Esophagus squamous epithelium (tissue), 5 donors: ENCODE data around the gene RPS2. TPM values are rescaled to one million over a fixed set of nuclear protein-coding genes. Genes with fewer than 3 reads are reported as not detected.
A peak's percentile ranks its signal among the peaks of the same experiment; 100 is the strongest.

Experiments
- DNase-seq: peaks from one replicate; lab custom pipeline; 2025; lab: John Stamatoyannopoulos, UW
- H3K27ac ChIP-seq, 4 donors: fragments of 200-600 bp; sonication (generic); one replicate each; pipeline ENCODE4 v1.5.1; 2016 to 2019; ENCODE audit warnings: mild to moderate bottlenecking in 1 of 4
- H3K27me3 ChIP-seq, 4 donors: fragments of 200-600 bp; sonication (generic); 1 replicate in 3 of 4; 2 replicates in 1 of 4; pipeline versions ENCODE4 v1.5.1 to v1.6.0; 2017 to 2021; ENCODE audit warnings: antibody characterized with exemption in 1 of 4
- H3K36me3 ChIP-seq, 3 donors: fragments of 200-600 bp; sonication (generic); one replicate each; pipeline ENCODE4 v1.5.1; 2016 to 2019
- H3K4me1 ChIP-seq, 3 donors: fragments of 200-600 bp; sonication (generic); one replicate each; pipeline ENCODE4 v1.5.1; 2017 to 2019
- H3K4me3 ChIP-seq, 4 donors: fragments of 200-600 bp; sonication (generic); 1 replicate in 3 of 4; 2 replicates in 1 of 4; pipeline ENCODE4 v1.5.1; 2016 to 2019; ENCODE audit warnings: mild to moderate bottlenecking in 2 of 4, moderate library complexity in 1 of 4
- H3K9me3 ChIP-seq, 3 donors: fragments of 200-600 bp; sonication (generic); one replicate each; pipeline ENCODE4 v1.5.1; 2016 to 2019
- POLR2A ChIP-seq, 4 donors: fragments of 450-650 bp; IDR thresholded peaks; one replicate each; pipeline ENCODE4 v1.6.1; 2017; ENCODE audit warnings: antibody characterized with exemption in 4 of 4, mild to moderate bottlenecking in 4 of 4, moderate library complexity in 3 of 4
- WGBS, 2 donors: methylation state at CpG; one replicate each; pipeline ENCODE4 v1.1.5; 2018; 5-methylcytosine and 5-hydroxymethylcytosine counted together
- intact Hi-C: fragments of 100-400 bp; cut with DNase I; formaldehyde crosslinking; loops from one replicate; pipeline ENCODE4 v1.15.0; 2022
- total RNA-seq, 4 donors: library from RNA; depleted of rRNA; stranded (reverse); fragments of >200 nt; gene quantifications; one replicate each; pipeline ENCODE4 v1.1.0, GENCODE V29; 2016
- TF ChIP-seq, protein P1 (sequence below), 6 experiments: fragments of 450-650 bp in 4 of 6; fragments of 200-600 bp in 2 of 6; sonication (generic) in 2 of 6; IDR thresholded peaks; one replicate each; pipeline ENCODE4 v1.5.1; 2016 to 2019; ENCODE audit warnings: antibody characterized with exemption in 6 of 6, mild to moderate bottlenecking in 4 of 6, moderate library complexity in 4 of 6
- donor health status: DM: yes; HTN: yes; CAD: no.

The RPS2 gene
- total RNA-seq, 4 donors from 2014 or later = 1,980 to 2,837 (median 2,292) TPM

DNA sequence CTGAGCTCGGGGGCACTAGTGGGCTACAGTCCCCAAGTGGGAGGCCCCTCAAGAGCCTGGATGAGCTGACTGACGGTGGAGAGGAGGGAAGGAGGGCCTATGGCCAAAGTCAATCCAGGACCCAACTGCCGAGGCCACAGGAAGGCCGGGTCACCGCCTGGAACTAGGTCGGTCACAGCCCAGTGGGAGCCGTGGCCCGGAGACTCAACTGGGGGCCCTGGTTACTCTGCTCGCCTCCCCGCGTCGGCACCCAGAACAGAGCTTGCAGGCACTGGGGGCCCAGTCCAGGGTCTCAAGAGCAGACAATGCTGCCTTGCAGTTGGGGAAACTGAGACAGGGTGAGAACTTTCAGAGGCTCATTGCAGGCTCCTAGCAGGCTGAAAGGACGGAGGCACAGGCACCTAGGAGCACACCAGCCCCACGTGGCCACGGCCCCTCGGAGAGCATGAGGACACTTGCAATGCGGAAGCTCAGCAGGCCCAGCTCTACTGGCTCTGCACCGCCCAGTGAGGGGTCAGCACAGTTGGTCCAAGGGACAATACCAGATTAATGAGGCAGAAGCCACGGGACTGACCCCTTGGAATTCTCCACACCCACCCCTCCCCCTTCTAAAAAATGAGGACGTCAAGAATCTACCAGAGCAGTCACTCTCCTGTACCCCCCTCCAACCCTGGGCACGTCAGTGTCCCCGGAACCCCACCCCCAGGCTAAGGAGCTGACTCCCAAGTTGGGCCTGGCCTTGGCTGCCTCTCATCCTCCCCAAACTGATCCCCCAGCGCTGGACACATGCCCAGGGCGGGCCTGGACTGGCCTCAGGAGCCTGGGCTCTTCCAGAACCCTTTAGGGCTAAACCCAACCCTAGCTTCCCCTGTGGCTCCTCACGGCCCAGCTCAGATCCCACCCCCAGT lies 48.6 kb downstream of the RPS2 start:
- WGBS, 2 donors = 59 to 63% methylated on average over 7 to 11 of the region's 25 CpGs
- Histone ChIP-seq H3K27ac (peak overlapping the region in 1 of 4 donors; percentile 13), H3K4me3 (peak overlapping the region in 1 of 4 donors; percentile 55), H3K4me1 (peaks cover 33 to 90% (median 37%) of the 10 kb centered on the region in 3 donors), H3K9me3 (no peaks in the 10 kb centered on the region), H3K27me3 (peaks cover 11 to 79% (median 16%) of the 10 kb centered on the region in 4 donors), H3K36me3 (peaks cover 0 to 6% (median 0%) of the 10 kb centered on the region in 3 donors)
- TF ChIP-seq POLR2A (IDR thresholded peaks at IDR 0.05) = no peak
- TF ChIP-seq, protein P1, sequence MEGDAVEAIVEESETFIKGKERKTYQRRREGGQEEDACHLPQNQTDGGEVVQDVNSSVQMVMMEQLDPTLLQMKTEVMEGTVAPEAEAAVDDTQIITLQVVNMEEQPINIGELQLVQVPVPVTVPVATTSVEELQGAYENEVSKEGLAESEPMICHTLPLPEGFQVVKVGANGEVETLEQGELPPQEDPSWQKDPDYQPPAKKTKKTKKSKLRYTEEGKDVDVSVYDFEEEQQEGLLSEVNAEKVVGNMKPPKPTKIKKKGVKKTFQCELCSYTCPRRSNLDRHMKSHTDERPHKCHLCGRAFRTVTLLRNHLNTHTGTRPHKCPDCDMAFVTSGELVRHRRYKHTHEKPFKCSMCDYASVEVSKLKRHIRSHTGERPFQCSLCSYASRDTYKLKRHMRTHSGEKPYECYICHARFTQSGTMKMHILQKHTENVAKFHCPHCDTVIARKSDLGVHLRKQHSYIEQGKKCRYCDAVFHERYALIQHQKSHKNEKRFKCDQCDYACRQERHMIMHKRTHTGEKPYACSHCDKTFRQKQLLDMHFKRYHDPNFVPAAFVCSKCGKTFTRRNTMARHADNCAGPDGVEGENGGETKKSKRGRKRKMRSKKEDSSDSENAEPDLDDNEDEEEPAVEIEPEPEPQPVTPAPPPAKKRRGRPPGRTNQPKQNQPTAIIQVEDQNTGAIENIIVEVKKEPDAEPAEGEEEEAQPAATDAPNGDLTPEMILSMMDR (IDR thresholded peaks at IDR 0.05) = no peak
- no peak for DNase-seq
- intact Hi-C loops = no loop called here

DNA sequence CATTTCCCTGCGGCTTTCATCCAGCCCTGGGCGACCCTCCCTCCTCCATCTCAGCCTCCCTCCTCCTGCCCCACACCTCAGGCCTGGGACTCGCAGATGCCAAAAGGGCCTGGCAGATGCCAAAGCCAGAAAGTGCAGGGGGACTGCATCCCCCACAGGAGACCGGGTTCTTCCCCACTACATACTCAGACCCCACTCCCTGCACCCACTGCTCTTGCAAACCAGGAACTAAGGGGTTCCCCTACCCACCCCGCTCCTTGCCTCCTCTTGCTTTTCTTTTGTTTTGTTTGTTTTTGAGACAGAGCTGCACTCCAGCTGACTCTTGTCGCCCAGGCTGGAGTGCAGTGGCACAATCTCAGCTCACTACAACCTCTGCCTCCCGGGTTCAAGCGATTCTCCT lies 49.6 kb downstream of the RPS2 start:
- Histone ChIP-seq H3K4me3 (no peak overlapping the region), H3K27ac (peak overlapping the region in 2 of 4 donors; percentile 25 to 87), H3K9me3 (no peaks in the 10 kb centered on the region), H3K4me1 (peaks cover 33 to 92% (median 37%) of the 10 kb centered on the region in 3 donors), H3K27me3 (peaks cover 6 to 69% (median 12%) of the 10 kb centered on the region in 4 donors), H3K36me3 (peaks cover 0 to 6% (median 0%) of the 10 kb centered on the region in 3 donors)
- WGBS, 2 donors = 60 to 62% methylated on average over 7 to 8 of the region's 8 CpGs
- DNase-seq = no peak
- TF ChIP-seq, protein P1 (IDR thresholded peaks at IDR 0.05) = no peak
- TF ChIP-seq POLR2A (IDR thresholded peaks at IDR 0.05) = no peak
- intact Hi-C loops = no loop called here

DNA sequence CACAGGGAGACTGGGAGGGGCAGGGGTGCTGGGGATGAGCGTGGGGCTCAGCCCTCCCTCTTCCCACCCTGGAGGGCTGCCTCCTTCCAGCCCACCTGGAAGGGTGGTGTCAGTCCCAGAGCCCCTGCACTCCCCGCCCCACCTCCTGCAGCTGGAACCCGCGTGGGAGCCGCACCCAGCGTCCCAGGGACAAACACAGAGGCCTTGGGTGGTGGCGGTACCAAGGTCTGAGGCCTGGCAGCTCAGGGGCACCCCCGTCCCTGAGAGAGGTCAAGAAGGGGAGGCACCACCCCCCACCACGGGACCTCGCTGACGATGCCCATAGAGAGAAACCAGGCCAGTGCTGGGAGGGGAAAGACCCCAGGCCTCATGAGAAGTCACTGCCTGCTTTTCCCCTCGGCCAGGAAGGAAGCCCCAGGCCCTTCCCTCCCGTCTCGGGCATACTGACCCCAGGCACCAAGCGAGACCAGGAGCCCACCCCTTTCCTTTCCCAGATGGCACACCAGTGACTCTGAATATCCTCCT lies 50.5 kb downstream of the RPS2 start:
- WGBS, 2 donors = 38 to 54% methylated on average over 4 to 7 of the region's 15 CpGs
- Histone ChIP-seq H3K36me3 (peaks cover 0 to 6% (median 0%) of the 10 kb centered on the region in 3 donors), H3K9me3 (no peaks in the 10 kb centered on the region), H3K4me3 (peak overlapping the region in 1 of 4 donors; percentile 10), H3K27me3 (peaks cover under 1 to 63% (median 8%) of the 10 kb centered on the region in 4 donors), H3K27ac (peak overlapping the region in 3 of 4 donors; percentile 81 to 88 (median 87)), H3K4me1 (peaks cover 33 to 92% (median 37%) of the 10 kb centered on the region in 3 donors)
- intact Hi-C loops = no loop called here
- no peak for TF ChIP-seq POLR2A (IDR thresholded peaks at IDR 0.05)
- TF ChIP-seq, protein P1 (IDR thresholded peaks at IDR 0.05) = no peak
- DNase-seq = no peak

DNA sequence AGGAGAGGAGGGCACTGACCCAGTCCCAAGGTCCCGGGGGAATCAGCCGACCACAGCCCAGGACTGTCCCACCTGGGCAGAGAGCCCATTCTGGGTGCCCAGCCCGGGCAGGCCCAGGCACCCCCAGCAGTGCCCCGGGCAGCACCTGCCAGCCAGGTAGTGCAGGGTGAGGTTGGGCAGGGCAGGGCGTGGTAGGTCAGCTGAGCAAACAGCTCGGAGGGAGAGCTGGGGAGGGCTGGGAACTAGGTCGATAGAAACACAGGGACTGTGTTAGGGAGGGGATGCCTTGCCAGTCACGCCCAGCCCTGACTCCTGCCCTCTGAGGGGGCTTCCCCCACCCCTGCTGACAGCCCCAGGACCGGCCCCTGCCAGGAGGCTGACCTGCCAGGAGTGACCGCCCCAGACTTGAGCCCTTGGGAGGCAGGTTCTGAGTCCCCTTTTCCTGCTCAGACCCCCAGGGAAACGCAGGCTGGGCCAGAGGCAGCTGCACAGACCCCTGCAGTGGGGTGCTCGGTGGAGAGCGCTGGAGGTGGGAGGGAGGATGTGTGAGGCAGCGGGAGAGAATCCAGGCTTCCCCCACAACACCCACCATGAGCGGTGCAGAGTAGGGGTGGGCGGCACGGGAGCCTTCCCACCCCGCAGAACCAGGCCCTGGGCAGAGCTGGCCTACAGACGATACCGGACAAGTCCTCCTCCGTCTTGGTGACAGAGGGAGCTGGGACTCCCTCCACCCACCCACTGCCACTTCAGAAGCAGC lies 51.1 kb downstream of the RPS2 start:
- Histone ChIP-seq H3K4me3 (peak overlapping the region in 2 of 4 donors; percentile 2 to 10), H3K27me3 (peaks cover 0 to 63% (median 4%) of the 10 kb centered on the region in 4 donors), H3K27ac (peak overlapping the region; percentile 18 to 88 (median 84)), H3K9me3 (no peaks in the 10 kb centered on the region), H3K4me1 (peaks cover 29 to 89% (median 34%) of the 10 kb centered on the region in 3 donors), H3K36me3 (peaks cover 0 to 6% (median 0%) of the 10 kb centered on the region in 3 donors)
- WGBS, 2 donors = 56% methylated on average over 5 of the region's 21 CpGs; no CpG with 5 or more reads in 1 of the 2 donors
- DNase-seq = no peak
- peak in 2 of 4 donors; percentile 12 to 19 for TF ChIP-seq POLR2A (IDR thresholded peaks at IDR 0.05)
- TF ChIP-seq, protein P1 (IDR thresholded peaks at IDR 0.05) = no peak
- intact Hi-C loops = no loop called here
